ENCODE measurements around the gene SIGLEC10.

Gene SIGLEC10

GRCh38 chr19:51392701-51393100, 24.7 kb downstream of the SIGLEC10 start:
- DNase-seq: no peak

DNA sequence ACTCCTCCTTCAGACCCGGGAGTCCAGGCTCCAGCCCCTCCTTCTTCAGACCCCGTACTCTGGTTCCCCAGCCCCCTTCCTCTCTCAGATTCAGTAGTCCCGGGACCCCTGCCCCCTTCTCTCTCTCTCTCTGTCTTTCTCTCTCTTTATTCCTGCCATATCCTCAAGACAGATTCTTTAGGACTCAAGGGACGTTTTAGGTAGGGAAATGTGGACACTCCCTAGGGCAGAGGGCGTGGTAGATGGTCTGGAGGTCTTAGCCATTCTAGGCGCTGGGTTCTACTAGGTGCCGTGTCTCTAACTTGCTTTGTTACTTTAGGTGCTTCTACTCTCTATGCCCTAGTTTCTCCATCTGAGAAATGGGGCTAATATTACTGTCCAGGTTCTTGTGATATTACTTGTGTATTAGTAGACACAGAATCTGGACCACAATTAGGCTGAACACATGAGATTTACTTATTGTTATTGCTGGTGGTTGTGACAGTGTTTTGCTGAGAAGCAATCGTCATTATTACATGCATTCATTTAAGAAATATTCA, 26.3 kb downstream of the SIGLEC10 start:
- DNase-seq: no peak

DNA sequence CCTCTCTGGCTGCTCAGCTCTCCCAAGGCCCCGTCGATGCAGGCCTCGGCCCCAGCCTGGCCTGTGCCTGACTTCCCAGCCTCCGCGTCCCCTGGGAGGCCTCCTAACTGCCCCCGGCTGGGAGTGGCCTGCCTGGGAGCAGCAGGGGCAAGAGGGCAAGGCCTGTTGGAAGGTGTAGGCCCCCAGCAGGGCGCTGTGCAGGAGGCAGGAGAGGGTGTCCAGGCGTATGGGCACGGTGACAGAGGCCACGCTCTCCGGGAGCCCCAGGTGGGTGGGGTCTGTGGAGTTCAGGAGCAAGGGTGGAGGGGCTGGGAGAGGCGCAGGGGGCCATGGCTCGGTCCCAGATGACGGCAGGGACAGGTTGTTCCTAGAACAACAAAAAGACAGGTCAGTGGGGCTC, 28.3 kb downstream of the SIGLEC10 start:
- no peak for DNase-seq

DNA sequence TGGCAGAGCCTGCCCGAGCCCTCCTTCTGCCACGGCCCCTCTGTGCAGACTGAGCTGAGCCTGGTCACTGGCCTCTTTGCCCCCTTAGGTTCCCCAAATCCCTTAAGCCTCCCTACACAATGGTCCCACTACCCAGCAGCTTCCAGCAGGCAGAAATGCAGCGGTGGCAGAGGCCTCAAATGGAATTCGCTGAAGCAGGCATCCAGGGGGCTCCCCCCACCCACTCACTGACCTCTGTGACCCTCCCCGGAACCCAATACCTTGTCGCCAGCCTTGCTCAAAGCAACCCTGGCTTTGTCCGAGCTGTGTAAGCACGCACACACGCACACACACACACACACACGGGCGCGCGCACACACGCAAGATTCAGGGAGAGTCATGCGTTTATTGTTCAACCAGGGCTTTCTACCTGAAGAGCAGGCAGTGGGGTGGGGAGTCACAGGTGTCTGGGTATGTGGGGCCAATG, 29.5 kb downstream of the SIGLEC10 start, which contains the start of gene LIM2:
LIM2 (minus strand) TSS at position 51 of the 466 bp plus-strand sequence. CDS start 531 bp downstream, outside the sequence.
- no peak for DNase-seq

DNA sequence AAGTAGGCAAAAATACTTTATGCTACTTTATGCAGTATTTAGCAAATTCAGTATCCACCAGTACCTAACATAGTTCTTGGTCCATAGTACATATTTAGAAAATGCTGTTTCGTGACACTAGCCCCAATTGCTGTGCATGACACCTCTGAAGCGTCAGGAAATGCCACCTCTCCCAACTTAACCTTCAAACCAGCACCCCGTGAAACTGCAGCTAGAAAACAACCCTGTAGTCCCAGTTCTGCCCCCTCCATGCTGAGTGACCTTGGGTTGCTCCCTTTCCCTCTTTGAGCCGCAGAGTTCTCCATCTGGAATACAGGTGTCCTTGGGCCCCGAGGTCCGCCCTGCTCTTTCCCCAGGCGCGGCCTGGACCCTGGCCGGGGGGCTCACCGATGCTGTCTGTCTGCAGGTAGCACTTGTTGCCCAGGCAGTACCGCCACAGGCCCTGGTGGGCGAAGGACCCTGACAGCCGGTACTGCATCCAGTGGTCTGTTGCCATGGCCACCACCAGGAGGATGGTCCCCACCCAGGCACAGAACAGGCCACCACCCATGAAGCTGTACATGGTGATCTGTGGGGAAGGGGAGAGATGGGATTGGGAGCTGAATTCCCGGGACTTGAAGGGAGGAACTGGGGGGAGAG, 30.4 kb downstream of the SIGLEC10 start:
- no peak for DNase-seq

DNA sequence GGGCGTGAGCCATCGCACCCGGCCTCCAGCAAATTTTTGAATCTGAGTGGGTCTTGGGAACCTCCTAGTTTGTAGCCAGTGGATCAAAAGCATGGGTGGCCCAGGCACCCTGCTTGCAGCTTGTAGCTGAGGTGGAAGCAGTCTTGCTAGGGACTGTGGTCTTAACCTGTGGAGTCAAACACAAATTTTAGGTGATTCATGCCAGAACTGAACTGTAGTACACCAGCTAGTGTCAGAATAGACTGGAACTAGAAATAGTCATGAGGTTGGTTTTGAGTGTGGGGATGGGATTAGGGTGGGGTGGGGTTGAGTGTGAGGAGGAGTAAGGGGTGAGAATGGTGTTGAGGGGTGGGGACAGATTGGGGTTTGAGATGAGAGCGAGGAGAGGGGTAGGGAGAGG, 35.4 kb downstream of the SIGLEC10 start:
- DNase-seq: no peak

GRCh38 chr19:51380379-51380778, 37.1 kb downstream of the SIGLEC10 start:
- no peak for DNase-seq

GRCh38 chr19:51377422-51377821, 40.0 kb downstream of the SIGLEC10 start:
- no peak for DNase-seq

DNA sequence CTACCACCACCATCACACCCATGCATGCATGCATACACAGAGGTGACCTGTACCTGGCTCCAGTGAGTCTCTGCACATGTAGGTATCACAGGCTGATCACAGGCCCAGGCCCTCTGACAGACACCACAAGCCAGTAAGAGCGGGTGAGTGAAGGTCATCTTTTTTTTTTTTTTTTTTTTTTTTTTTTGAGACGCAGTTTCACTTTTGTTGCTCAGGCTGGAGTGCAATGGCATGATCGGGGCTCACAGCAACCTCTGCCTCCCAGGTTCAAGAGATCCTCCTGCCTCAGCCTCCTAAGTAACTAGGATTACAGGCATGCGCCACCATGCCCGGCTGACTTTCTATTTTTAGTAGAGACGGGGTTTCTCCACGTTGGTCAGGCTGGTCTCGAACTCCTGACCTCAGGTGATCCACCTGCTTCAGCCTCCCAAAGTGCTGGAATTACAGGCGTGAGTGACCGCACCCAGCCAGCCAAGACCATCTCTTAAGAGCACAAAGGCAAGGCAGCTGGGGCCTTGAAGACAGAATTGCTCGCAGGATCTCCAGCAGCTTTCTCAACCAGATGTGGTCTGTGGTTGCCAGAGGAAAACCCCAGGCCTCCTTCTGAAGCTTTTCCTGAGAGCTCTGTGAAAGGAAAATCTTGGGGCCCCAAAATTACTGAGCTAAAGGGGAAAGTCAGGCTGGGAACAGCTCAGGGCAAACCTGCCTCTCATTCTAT, 41.8 kb downstream of the SIGLEC10 start:
- DNase-seq: peak in 2 of 5 experiments; percentile 59 to 65

GRCh38 chr19:51372649-51373504, 44.6 kb downstream of the SIGLEC10 start, which contains the start of gene NKG7:
Gene NKG7, minus strand, starts transcription at chr19:51372654. Its CDS starts 119 bp downstream, at chr19:51372535.
- DNase-seq: peak in 3 of 5 experiments; percentile 56 to 94 (median 94)

GRCh38 chr19:51372021-51372648, 45.3 kb downstream of the SIGLEC10 start:
- DNase-seq: no peak

DNA sequence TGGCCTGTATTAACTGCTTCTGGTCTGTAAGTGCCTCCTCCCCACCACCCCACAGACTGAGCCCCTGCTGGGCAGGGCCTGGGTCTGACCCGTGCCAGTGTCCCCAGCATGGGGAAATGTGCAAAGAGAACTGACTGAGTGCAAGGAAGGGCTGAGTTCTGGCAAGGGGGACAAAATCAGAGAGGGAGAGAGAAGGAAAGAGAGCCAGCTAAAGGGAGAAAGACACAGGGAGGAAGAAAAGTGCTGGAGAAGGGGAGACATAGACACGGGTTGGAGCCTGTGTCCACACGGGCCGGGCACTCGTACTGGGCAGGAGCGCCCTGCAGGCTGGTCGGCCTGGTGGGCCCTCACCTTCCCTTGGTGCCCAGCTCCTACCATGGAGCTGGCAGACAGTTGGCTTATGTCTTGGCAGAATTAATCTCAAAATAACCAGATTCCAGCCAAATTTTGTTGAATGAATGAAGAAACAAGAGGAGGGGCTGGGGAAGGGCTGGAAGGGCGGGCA, 46.2 kb downstream of the SIGLEC10 start:
- no peak for DNase-seq

DNA sequence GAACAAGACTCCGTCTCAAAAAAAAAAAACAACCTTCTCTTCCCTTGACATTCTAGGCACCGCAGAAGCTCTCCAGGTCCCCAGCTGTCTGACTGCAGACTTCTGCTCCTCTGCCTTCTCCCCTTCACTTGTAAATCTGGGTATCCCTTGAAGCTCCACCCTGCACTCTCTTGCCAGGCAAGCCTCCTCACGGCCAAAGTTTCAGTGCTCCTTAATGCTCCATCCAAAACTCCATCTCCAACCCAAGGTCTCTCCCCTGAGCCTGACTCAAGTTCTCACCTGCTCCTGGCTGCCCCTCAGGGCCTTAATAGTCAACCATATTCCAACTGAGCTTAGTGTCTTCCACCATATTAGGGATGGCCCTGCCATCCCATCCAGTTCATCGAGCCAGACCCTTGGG, 47.2 kb downstream of the SIGLEC10 start:
- DNase-seq: no peak

DNA sequence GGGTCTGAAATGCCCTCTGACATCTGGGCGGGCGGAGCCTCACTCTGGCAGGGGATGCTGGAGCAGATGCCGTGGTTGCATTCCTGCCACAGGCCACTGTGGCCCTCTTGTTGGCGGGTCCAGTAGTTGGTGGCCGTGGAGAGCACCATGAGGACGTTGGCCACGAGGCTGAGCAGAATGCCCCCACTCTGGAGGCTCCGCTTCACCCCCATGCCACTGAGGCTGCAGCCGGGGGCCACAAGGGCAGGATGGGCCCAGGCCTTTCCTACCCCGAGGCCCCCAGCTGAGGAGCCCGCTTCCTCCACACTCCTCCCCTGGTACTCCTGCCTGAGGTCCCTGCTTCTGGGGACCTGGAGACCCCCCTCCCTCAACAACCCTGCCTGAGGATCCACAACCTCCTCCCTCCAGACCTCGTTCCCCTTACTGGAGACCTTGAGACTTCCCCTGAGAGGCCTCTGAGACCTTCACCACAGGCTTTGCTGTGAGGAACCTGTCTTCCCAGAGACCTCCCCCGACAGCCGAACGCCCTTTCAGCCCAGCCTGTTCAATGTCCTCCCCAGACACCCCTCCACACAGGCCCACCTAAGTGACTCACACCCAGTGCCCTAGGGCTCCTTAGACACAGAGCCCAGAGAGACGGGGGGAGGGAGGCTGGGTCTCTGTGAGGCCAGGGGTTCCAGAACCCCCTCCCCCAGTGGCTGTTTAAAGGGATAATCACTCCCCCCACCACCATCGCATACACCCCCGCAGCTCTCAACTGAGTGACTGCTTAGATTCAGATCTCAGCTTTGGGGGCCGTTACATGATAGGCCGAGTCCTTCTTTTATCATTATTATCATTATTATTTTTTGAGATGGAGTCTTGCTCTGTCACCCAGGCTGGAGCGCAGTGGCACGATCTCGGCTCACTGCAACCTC, 48.8 kb downstream of the SIGLEC10 start, which contains the start of gene CLDND2:
CLDND2 (minus strand) TSS at position 638 of the 917 bp plus-strand sequence; CDS start at position 212, 426 bp downstream.
- peak in 1 of 5 experiments; percentile 55 for DNase-seq

DNA sequence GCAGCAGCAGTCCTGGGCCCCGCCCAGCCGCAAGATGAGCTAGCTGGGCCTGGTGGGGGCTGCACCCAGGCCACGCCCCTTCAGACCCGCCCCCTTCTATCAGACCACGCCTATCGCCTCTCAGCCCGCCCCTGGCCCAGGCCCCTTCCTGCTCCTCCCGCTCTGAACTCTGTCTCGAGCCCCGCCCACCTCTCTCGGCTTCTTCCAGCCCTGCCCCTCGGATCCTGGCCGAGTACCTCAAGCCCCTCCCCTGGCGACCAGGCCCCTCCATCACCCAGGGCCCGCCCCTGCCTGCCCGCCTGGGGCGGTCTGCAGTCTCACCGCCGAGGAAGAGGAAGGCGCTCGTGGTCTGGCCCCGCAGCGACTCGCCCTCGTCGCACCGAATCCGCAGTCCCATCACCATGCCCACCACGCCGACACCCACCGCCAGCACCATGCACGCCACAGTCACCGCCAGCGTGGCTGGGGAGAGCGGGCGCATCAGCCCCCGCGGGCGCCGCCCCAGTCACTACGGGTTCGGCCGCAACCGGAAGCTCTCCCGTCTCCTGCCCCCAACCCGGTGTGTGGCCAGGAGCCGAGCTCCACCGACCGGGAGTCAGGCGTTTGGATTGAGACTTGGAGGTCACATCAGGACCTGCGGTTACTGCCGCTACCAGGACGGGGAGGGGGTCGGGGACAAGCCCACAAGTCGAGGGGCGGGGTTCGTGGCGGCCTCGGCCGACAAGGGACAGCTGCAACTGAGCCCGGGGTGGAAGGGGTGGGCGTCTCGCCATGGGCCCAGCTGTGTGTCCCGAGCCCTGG, 49.7 kb downstream of the SIGLEC10 start:
- peak; percentile 90 to 98 (median 91) for DNase-seq

GRCh38 chr19:51367255-51367564, 50.2 kb downstream of the SIGLEC10 start:
- DNase-seq: no peak

GRCh38 chr19:51366389-51367254, 50.8 kb downstream of the SIGLEC10 start:
- DNase-seq: peak; percentile 76 to 98 (median 91)

DNA sequence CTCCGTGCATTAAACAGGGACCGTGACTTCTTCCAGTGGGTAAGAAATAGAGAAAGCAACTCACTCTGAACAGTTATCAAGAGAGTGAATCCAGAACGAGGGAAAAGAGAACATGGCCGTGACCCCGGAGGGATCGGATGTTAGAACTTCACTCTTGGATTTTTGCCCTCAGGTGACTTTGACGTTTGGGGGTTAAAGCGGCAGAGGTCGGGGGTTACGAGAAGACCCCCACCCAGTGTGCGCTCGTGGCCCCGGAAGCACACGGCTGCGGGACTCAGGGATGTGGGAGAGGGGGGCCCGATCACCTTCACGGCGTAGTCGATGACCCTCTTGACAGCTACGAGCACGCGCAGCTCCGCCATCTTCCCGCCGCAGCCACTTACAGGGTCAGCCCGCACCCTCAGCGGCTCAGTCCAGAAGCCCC, 51.5 kb downstream of the SIGLEC10 start, which contains the start of gene ETFB:
ETFB (minus strand) TSS at position 424 of the 424 bp plus-strand sequence; CDS start at position 362, 62 bp downstream.
- DNase-seq: no peak
